Thoracic aorta (tissue), 2 donors: ENCODE data around the gene ADGB. TPM values are rescaled to one million over a fixed set of nuclear protein-coding genes. Genes with fewer than 3 reads are reported as not detected.

Experiments used
- ATAC-seq: fragments of 150-250 bp; one replicate; pipeline ENCODE4 v1.8.0; 2017; ENCODE audit warnings: low read depth; ENCODE audit not compliant: insufficient number of reproducible peaks, low FRiP score
- DNase-seq: peaks from one replicate; pipeline ENCODE4 v3.0.0-alpha.2; 2020; ENCODE audit warnings: low spot score
- H3K27ac ChIP-seq, 2 donors: fragments of 200-600 bp; sonication (generic); 1 replicate in 1 of 2; 2 replicates in 1 of 2; pipeline ENCODE4 v1.5.1; 2016; ENCODE audit warnings: mild to moderate bottlenecking in 2 of 2, moderate library complexity in 2 of 2
- H3K27me3 ChIP-seq: fragments of 200-600 bp; sonication (generic); replicated peaks from 2 replicates; pipeline ENCODE4 v1.6.0; 2016; ENCODE audit warnings: mild to moderate bottlenecking; ENCODE audit not compliant: insufficient read depth
- H3K36me3 ChIP-seq: fragments of 200-600 bp; sonication (generic); one replicate; pipeline ENCODE4 v1.5.1; 2016
- H3K4me1 ChIP-seq, 2 donors: fragments of 200-600 bp; sonication (generic); 1 replicate in 1 of 2; 2 replicates in 1 of 2; pipeline versions ENCODE4 v1.5.1 to v1.6.0; 2016; ENCODE audit warnings: low read depth in 2 of 2, mild to moderate bottlenecking in 1 of 2; ENCODE audit not compliant: control insufficient read depth in 1 of 2
- H3K4me3 ChIP-seq: fragments of 200-600 bp; sonication (generic); 2 replicates; pipeline ENCODE4 v1.5.1; 2016; ENCODE audit warnings: mild to moderate bottlenecking
- H3K9me3 ChIP-seq: fragments of 200-600 bp; sonication (generic); 2 replicates; pipeline ENCODE4 v1.5.1; 2016
- CTCF ChIP-seq: fragments of 200-600 bp; sonication (generic); IDR thresholded peaks from one replicate; pipeline ENCODE4 v1.5.1; 2019; ENCODE audit warnings: antibody characterized with exemption
- total RNA-seq, 2 donors: library from RNA; depleted of rRNA; stranded (reverse); fragments of >200 nt; gene quantifications; one replicate each; pipeline versions ENCODE4 v1.1.0 to v1.2.3, GENCODE V29; 2016

Gene ADGB
- total RNA-seq, 2 donors from 2014 or later: not detected

- Histone ChIP-seq H3K9me3 (no peaks in the 10 kb centered on the region), H3K36me3 (no peaks in the 10 kb centered on the region), H3K4me3 (no peak overlapping the region), H3K27ac (no peak overlapping the region), H3K27me3 (no peaks in the 10 kb centered on the region), H3K4me1 (peaks cover 6 to 17% of the 10 kb centered on the region in 2 donors)
- no peak for DNase-seq
- ATAC-seq: no peak
- no peak for TF ChIP-seq CTCF
Measured at GRCh38 chr6:146856296-146856695, 257.5 kb downstream of the ADGB start.

- TF ChIP-seq CTCF: peak; percentile 100
- H3K27ac ChIP-seq: peak overlapping the region; percentile 54 to 65
- no peaks in the 10 kb centered on the region for H3K9me3 ChIP-seq
- peak; percentile 76 for ATAC-seq
- peaks cover 6 to 17% of the 10 kb centered on the region in 2 donors for H3K4me1 ChIP-seq
- peak overlapping the region; percentile 63 for H3K4me3 ChIP-seq
- no peaks in the 10 kb centered on the region for H3K36me3 ChIP-seq
- no peaks in the 10 kb centered on the region for H3K27me3 ChIP-seq
- peak; percentile 45 for DNase-seq
Measured at GRCh38 chr6:146857180-146857979, 258.6 kb downstream of the ADGB start.

GRCh38 chr6:146857980-146858347 lies 259.2 kb downstream of the ADGB start:
- TF ChIP-seq CTCF: no peak
- Histone ChIP-seq H3K36me3 (no peaks in the 10 kb centered on the region), H3K4me3 (peak overlapping the region; percentile 63), H3K4me1 (peaks cover 6 to 17% of the 10 kb centered on the region in 2 donors), H3K27me3 (no peaks in the 10 kb centered on the region), H3K9me3 (no peaks in the 10 kb centered on the region), H3K27ac (peak overlapping the region; percentile 54 to 65)
- no peak for DNase-seq
- ATAC-seq: peak; percentile 31

GRCh38 chr6:146859206-146859605 lies 260.4 kb downstream of the ADGB start:
- H3K36me3 ChIP-seq: no peaks in the 10 kb centered on the region
- no peak for TF ChIP-seq CTCF
- H3K4me3 ChIP-seq: no peak overlapping the region
- DNase-seq (no peak), ATAC-seq (no peak)
- no peak overlapping the region for H3K27ac ChIP-seq
- H3K9me3 ChIP-seq: no peaks in the 10 kb centered on the region
- H3K4me1 ChIP-seq: peaks cover 6 to 17% of the 10 kb centered on the region in 2 donors
- no peaks in the 10 kb centered on the region for H3K27me3 ChIP-seq

GRCh38 chr6:146859795-146860495 lies 261.2 kb downstream of the ADGB start:
- H3K4me3 ChIP-seq: no peak overlapping the region
- TF ChIP-seq CTCF: no peak
- H3K4me1 ChIP-seq: peaks cover 6 to 17% of the 10 kb centered on the region in 2 donors
- DNase-seq (no peak), ATAC-seq (no peak)
- H3K27ac ChIP-seq: no peak overlapping the region
- H3K36me3 ChIP-seq: no peaks in the 10 kb centered on the region
- H3K27me3 ChIP-seq: no peaks in the 10 kb centered on the region
- H3K9me3 ChIP-seq: no peaks in the 10 kb centered on the region
